ENCODE data around the gene SYT14.

The SYT14 gene

GRCh38 chr1:210001751-210002150 lies 63.7 kb downstream of the SYT14 start:
- TF ChIP-seq CTCF (IDR thresholded peaks at IDR 0.05; ENCODE audit: control insufficient read depth, extremely low read depth, insufficient read depth), result no peak
- H3K4me3 ChIP-seq (ENCODE audit: low read depth, low read length), result no peak overlapping the region
- no peak for DNase-seq (ENCODE audit: low read depth)

- no peak overlapping the region for H3K4me3 ChIP-seq (ENCODE audit: low read depth, low read length)
- DNase-seq (ENCODE audit: low read depth), result no peak
Observed at GRCh38 chr1:210003501-210003900, 65.5 kb downstream of the SYT14 start.

GRCh38 chr1:210010161-210010560 lies 72.1 kb downstream of the SYT14 start:
- no peak for TF ChIP-seq CTCF (IDR thresholded peaks at IDR 0.05; ENCODE audit: control insufficient read depth, extremely low read depth, insufficient read depth)
- H3K4me3 ChIP-seq (ENCODE audit: low read depth, low read length), result no peak overlapping the region
- no peak for DNase-seq (ENCODE audit: low read depth)

More at GRCh38 chr1:210003501-210003900, 65.5 kb downstream of the SYT14 start:
- no peak for TF ChIP-seq CTCF (IDR thresholded peaks at IDR 0.05; ENCODE audit: control insufficient read depth, extremely low read depth, insufficient read depth)

- no peak overlapping the region for H3K4me3 ChIP-seq (ENCODE audit: low read depth, low read length)
- no peak for TF ChIP-seq CTCF (IDR thresholded peaks at IDR 0.05; ENCODE audit: control insufficient read depth, extremely low read depth, insufficient read depth)
- no peak for DNase-seq (ENCODE audit: low read depth)
Observed at GRCh38 chr1:210021145-210021860, 83.3 kb downstream of the SYT14 start.

- H3K4me3 ChIP-seq (ENCODE audit: low read depth, low read length), result no peak overlapping the region
- DNase-seq (ENCODE audit: low read depth), result no peak
- TF ChIP-seq CTCF (IDR thresholded peaks at IDR 0.05; ENCODE audit: control insufficient read depth, extremely low read depth, insufficient read depth), result no peak
Observed at GRCh38 chr1:210022044-210022443, 84.0 kb downstream of the SYT14 start.

GRCh38 chr1:210024282-210024681 lies 86.3 kb downstream of the SYT14 start:
- TF ChIP-seq CTCF (IDR thresholded peaks at IDR 0.05; ENCODE audit: control insufficient read depth, extremely low read depth, insufficient read depth), result no peak
- no peak overlapping the region for H3K4me3 ChIP-seq (ENCODE audit: low read depth, low read length)
- no peak for DNase-seq (ENCODE audit: low read depth)

- H3K4me3 ChIP-seq (ENCODE audit: low read depth, low read length), result no peak overlapping the region
- DNase-seq (ENCODE audit: low read depth), result no peak
- no peak for TF ChIP-seq CTCF (IDR thresholded peaks at IDR 0.05; ENCODE audit: control insufficient read depth, extremely low read depth, insufficient read depth)
Observed at GRCh38 chr1:210024996-210025395, 87.0 kb downstream of the SYT14 start.
